ENCODE data around the gene MRPL10. TPM values are rescaled to one million over a fixed set of nuclear protein-coding genes. Genes with fewer than 3 reads are reported as not detected.

MRPL10 gene
- total and polyA plus RNA-seq, 12 donors, result 44.2 to 72.3 (median 61.9) TPM

GRCh38 chr17:47851764-47852112, 20.4 kb upstream of the MRPL10 start:
- H3K4me3 ChIP-seq, result no peak overlapping the region
- H3K27me3 ChIP-seq, result peaks cover 24 to 98% (median 92%) of the 10 kb centered on the region in 7 donors
- ATAC-seq, result no peak
- 38 to 39% methylated on average over 11 of the region's 11 CpGs for WGBS, 2 donors
- H3K36me3 ChIP-seq, result no peaks in the 10 kb centered on the region
- no peak overlapping the region for H3K27ac ChIP-seq
- no peak for DNase-seq
- no peaks in the 10 kb centered on the region for H3K9me3 ChIP-seq
- intact Hi-C loops (cut with DNase I), result loop anchor here in 1 of 10 donors (5.0 kb wide), 1 partner anchor 281 kb away; no protein-coding TSS in a partner anchor
- no peak for TF ChIP-seq CTCF (IDR thresholded peaks at IDR 0.05)
- peaks cover 5 to 47% (median 13%) of the 10 kb centered on the region in 9 donors for H3K4me1 ChIP-seq

- DNase-seq (peak; percentile 36 to 55), ATAC-seq (peak; percentile 69 to 87 (median 80))
- Histone ChIP-seq H3K9me3 (no peaks in the 10 kb centered on the region), H3K4me3 (peak within 1 kb of the TSS; percentile 6 to 54 (median 45)), H3K4me1 (peaks cover 5 to 45% (median 13%) of the 10 kb centered on the region in 9 donors), H3K27ac (peak within 1 kb of the TSS in 1 of 10 donors; percentile 68), H3K36me3 (no peaks in the 10 kb centered on the region), H3K27me3 (peaks cover 27 to 100% (median 91%) of the 10 kb centered on the region in 7 donors)
- WGBS, 2 donors, result 5 to 6% methylated on average over 61 to 71 of the region's 71 CpGs
- intact Hi-C loops (cut with DNase I), result loop anchor here in 1 of 10 donors (5.0 kb wide), 1 partner anchor 281 kb away; no protein-coding TSS in a partner anchor
- TF ChIP-seq CTCF (IDR thresholded peaks at IDR 0.05), result peak in 5 of 9 donors; percentile 13 to 52 (median 44)
Measured at GRCh38 chr17:47850692-47851573, 19.6 kb upstream of the MRPL10 start, which contains the start of gene SP6. Gene SP6, minus strand, starts transcription at chr17:47851163. Its CDS starts 2,734 bp downstream, at chr17:47848429.

- DNase-seq (no peak), ATAC-seq (peak in 1 of 8 donors; percentile 12)
- Histone ChIP-seq H3K27ac (peak overlapping the region in 1 of 10 donors; percentile 68), H3K9me3 (no peaks in the 10 kb centered on the region), H3K27me3 (peaks cover 27 to 100% (median 90%) of the 10 kb centered on the region in 7 donors), H3K4me1 (peaks cover 5 to 39% (median 13%) of the 10 kb centered on the region in 9 donors), H3K4me3 (peak overlapping the region; percentile 6 to 54 (median 45)), H3K36me3 (no peaks in the 10 kb centered on the region)
- 42 to 48% methylated on average over 9 of the region's 9 CpGs for WGBS, 2 donors
- no peak for TF ChIP-seq CTCF (IDR thresholded peaks at IDR 0.05)
- intact Hi-C loops (cut with DNase I), result loop anchor here in 1 of 10 donors (5.0 kb wide), 1 partner anchor 282 kb away; no protein-coding TSS in a partner anchor
Measured at GRCh38 chr17:47850373-47850691, 19.0 kb upstream of the MRPL10 start.

GRCh38 chr17:47848198-47848513, 16.8 kb upstream of the MRPL10 start:
- no peaks in the 10 kb centered on the region for H3K9me3 ChIP-seq
- ATAC-seq, result no peak
- DNase-seq, result no peak
- peaks cover 5 to 38% (median 13%) of the 10 kb centered on the region in 9 donors for H3K4me1 ChIP-seq
- H3K36me3 ChIP-seq, result no peaks in the 10 kb centered on the region
- no peak overlapping the region for H3K4me3 ChIP-seq
- peaks cover 27 to 92% (median 79%) of the 10 kb centered on the region in 7 donors for H3K27me3 ChIP-seq
- no peak for TF ChIP-seq CTCF (IDR thresholded peaks at IDR 0.05)
- intact Hi-C loops (cut with DNase I), result loop anchor here in 5 of 10 donors (5.0 to 10.0 kb wide), 5 partner anchors 97 to 169 kb away; partner anchors contain the start of gene PNPO (in 4 of the 5)
- H3K27ac ChIP-seq, result no peak overlapping the region
- 47 to 63% methylated on average over 23 of the region's 23 CpGs for WGBS, 2 donors
